Keratinocyte (primary cell): ENCODE data around the gene CPS1. TPM values are rescaled to one million over a fixed set of nuclear protein-coding genes. Genes with fewer than 3 reads are reported as not detected.

Experiments used
- DNase-seq: peaks from one replicate; pipeline ENCODE4 v3.0.0-alpha.2; 2011; ENCODE audit warnings: low read depth, missing footprints, low spot score
- FAIRE-seq: peaks from 2 replicates; lab custom pipeline; 2011; peaks lifted over from hg19 to GRCh38; lab: Jason Lieb, UNC
- H2AFZ ChIP-seq: 2 replicates; pipeline ENCODE4 v1.6.0; 2012; ENCODE audit warnings: low read length, control low read depth, inconsistent platforms; ENCODE audit not compliant: control insufficient read depth
- H3K27ac ChIP-seq: 2 replicates; pipeline ENCODE4 v1.5.1; 2011; ENCODE audit warnings: low read length; ENCODE audit not compliant: control insufficient read depth, insufficient read depth
- H3K27me3 ChIP-seq: 3 replicates; pipeline ENCODE4 v1.6.0; 2011; ENCODE audit warnings: low read length; ENCODE audit not compliant: control insufficient read depth, insufficient read depth; ENCODE audit errors: extremely low read depth
- H3K36me3 ChIP-seq, 2 experiments: 2 replicates in 1 of 2; 3 replicates in 1 of 2; pipeline ENCODE4 v1.5.1; 2011; ENCODE audit warnings: low read length in 2 of 2, mild to moderate bottlenecking in 1 of 2; ENCODE audit not compliant: control insufficient read depth in 2 of 2, insufficient read depth in 2 of 2; ENCODE audit errors: extremely low read depth in 1 of 2
- H3K4me1 ChIP-seq: 3 replicates; pipeline ENCODE4 v1.5.1; 2011; ENCODE audit warnings: low read length; ENCODE audit not compliant: control insufficient read depth, insufficient read depth; ENCODE audit errors: extremely low read depth
- H3K4me2 ChIP-seq: 3 replicates; pipeline ENCODE4 v1.6.0; 2011; ENCODE audit warnings: low read depth, low read length; ENCODE audit not compliant: control insufficient read depth, insufficient read depth; ENCODE audit errors: extremely low read depth
- H3K4me3 ChIP-seq, 3 experiments: fragments of 200-600 bp in 1 of 3; sonication (generic) in 1 of 3; 2 replicates in 2 of 3; 3 replicates in 1 of 3; pipeline ENCODE4 v1.5.1; 2011 to 2016; ENCODE audit warnings: low read length in 3 of 3, mild to moderate bottlenecking in 3 of 3, control low read depth in 2 of 3, inconsistent platforms in 1 of 3, low read depth in 1 of 3, mixed read lengths in 1 of 3, mixed run types in 1 of 3, moderate library complexity in 1 of 3; ENCODE audit not compliant: control insufficient read depth in 2 of 3, insufficient read depth in 2 of 3; ENCODE audit errors: extremely low read depth in 1 of 3
- H3K79me2 ChIP-seq: 2 replicates; pipeline ENCODE4 v1.6.0; 2012; ENCODE audit warnings: low read length; ENCODE audit not compliant: control insufficient read depth, insufficient read depth
- H3K9ac ChIP-seq: 3 replicates; pipeline ENCODE4 v1.6.0; 2011; ENCODE audit warnings: low read length; ENCODE audit not compliant: control insufficient read depth, insufficient read depth; ENCODE audit errors: extremely low read depth
- H3K9me1 ChIP-seq: 3 replicates; pipeline ENCODE4 v1.6.0; 2011; ENCODE audit warnings: low read length; ENCODE audit not compliant: control insufficient read depth, insufficient read depth; ENCODE audit errors: extremely low read depth
- H3K9me3 ChIP-seq: 2 replicates; pipeline ENCODE4 v1.5.1; 2012; ENCODE audit warnings: low read depth, low read length; ENCODE audit not compliant: control insufficient read depth
- H4K20me1 ChIP-seq: 3 replicates; pipeline ENCODE4 v1.6.0; 2011; ENCODE audit warnings: low read length; ENCODE audit not compliant: control insufficient read depth, insufficient read depth; ENCODE audit errors: extremely low read depth
- CTCF ChIP-seq, 3 experiments: IDR thresholded peaks in 1 of 3; conservative IDR thresholded peaks in 1 of 3; optimal IDR thresholded peaks in 1 of 3; 2 replicates in 2 of 3; 3 replicates in 1 of 3; pipeline versions ENCODE3 to v1.5.1; 2011; ENCODE audit warnings: low read length in 3 of 3, mild to moderate bottlenecking in 3 of 3, moderate library complexity in 2 of 3, control low read depth in 1 of 3, inconsistent platforms in 1 of 3; ENCODE audit not compliant: insufficient read depth in 2 of 3; ENCODE audit errors: extremely low read depth in 1 of 3
- EZH2 ChIP-seq: IDR thresholded peaks from one replicate; pipeline ENCODE4 v1.6.1; 2012; ENCODE audit warnings: inconsistent platforms, mild to moderate bottlenecking, low read length, moderate library complexity
- dilution Hi-C: fragments of 300-500 bp; cut with MboI; formaldehyde crosslinking; loops from one replicate; pipeline ENCODE4 v1.7.0; 2020; ENCODE audit warnings: low sequenced_read_pairs; ENCODE audit not compliant: extremely low pct_ligation_motif_present
- polyA plus RNA-seq, 5 experiments: library from polyadenylated mRNA; depleted of rRNA in 3 of 5; stranded (reverse) in 3 of 5; stranded (forward) in 1 of 5; unstranded in 1 of 5; fragments of >200 nt; gene quantifications; 1 replicate in 1 of 5; 2 replicates in 3 of 5; 3 replicates in 1 of 5; pipeline versions ENCODE4 v1.2.1 to v1.2.3, GENCODE V29; 2011 to 2012; ENCODE audit warnings: missing spikeins in 2 of 5, low read depth in 1 of 5, low replicate concordance in 1 of 5

CPS1 gene
- polyA plus RNA-seq, 1 donor (not counting 4 experiments of a cell fraction or from before 2014, with no cell fraction given), result 33.0 TPM

- no peak for TF ChIP-seq EZH2
- no peak for TF ChIP-seq CTCF (optimal IDR thresholded peaks at IDR 0.05 in 1 of 3, IDR thresholded peaks at IDR 0.05 in 1 of 3, conservative IDR thresholded peaks at IDR 0.05 in 1 of 3; ENCODE audit: extremely low read depth in 1 of 3, insufficient read depth in 2 of 3, low read length in 3 of 3)
- H3K36me3 ChIP-seq, result no peaks in the 10 kb centered on the region
- no peak overlapping the region for H2AFZ ChIP-seq
- H3K4me1 ChIP-seq, result no peaks in the 10 kb centered on the region
- no peak overlapping the region for H3K4me2 ChIP-seq
- no peak for DNase-seq
- no peaks in the 10 kb centered on the region for H3K9me3 ChIP-seq
- H3K79me2 ChIP-seq, result no peaks in the 10 kb centered on the region
- H3K9me1 ChIP-seq, result no peaks in the 10 kb centered on the region
- no peak for FAIRE-seq
- dilution Hi-C loops, result no loop called here
- H3K27me3 ChIP-seq, result no peaks in the 10 kb centered on the region
- H4K20me1 ChIP-seq, result no peaks in the 10 kb centered on the region
- no peak overlapping the region for H3K9ac ChIP-seq
- H3K27ac ChIP-seq, result no peak overlapping the region
- no peak overlapping the region for H3K4me3 ChIP-seq
Measured at GRCh38 chr2:210667711-210668110, 111.3 kb downstream of the CPS1 start.

GRCh38 chr2:210671065-210671464, 114.7 kb downstream of the CPS1 start:
- no peaks in the 10 kb centered on the region for H3K4me1 ChIP-seq
- H3K4me3 ChIP-seq, result no peak overlapping the region
- no peaks in the 10 kb centered on the region for H3K79me2 ChIP-seq
- no peaks in the 10 kb centered on the region for H3K9me1 ChIP-seq
- H3K36me3 ChIP-seq, result no peaks in the 10 kb centered on the region
- DNase-seq, result no peak
- no peaks in the 10 kb centered on the region for H3K27me3 ChIP-seq
- no peak overlapping the region for H2AFZ ChIP-seq
- dilution Hi-C loops, result no loop called here
- no peaks in the 10 kb centered on the region for H4K20me1 ChIP-seq
- no peak for TF ChIP-seq EZH2
- no peak for TF ChIP-seq CTCF (optimal IDR thresholded peaks at IDR 0.05 in 1 of 3, IDR thresholded peaks at IDR 0.05 in 1 of 3, conservative IDR thresholded peaks at IDR 0.05 in 1 of 3; ENCODE audit: extremely low read depth in 1 of 3, insufficient read depth in 2 of 3, low read length in 3 of 3)
- H3K9me3 ChIP-seq, result no peaks in the 10 kb centered on the region
- no peak overlapping the region for H3K27ac ChIP-seq
- H3K9ac ChIP-seq, result no peak overlapping the region
- FAIRE-seq, result no peak
- H3K4me2 ChIP-seq, result no peak overlapping the region
